GM12878 (cell line): ENCODE data around the gene IFITM1.

ENCODE experiments used
- CTCF ChIP-seq, 3 experiments: IDR thresholded peaks in 2 of 3; conservative IDR thresholded peaks in 1 of 3; 2 replicates each; pipeline ENCODE4 v1.5.1; 2011; ENCODE audit warnings: low read depth in 3 of 3, low read length in 3 of 3, mild to moderate bottlenecking in 3 of 3, control low read depth in 2 of 3, moderate library complexity in 2 of 3, inconsistent platforms in 1 of 3, mixed read lengths in 1 of 3; ENCODE audit not compliant: control insufficient read depth in 2 of 3, insufficient read depth in 1 of 3; ENCODE audit errors: extremely low read depth in 1 of 3
- EP300 ChIP-seq, 2 experiments: fragments of 150-350 bp in 1 of 2; IDR thresholded peaks; 2 replicates each; pipeline ENCODE4 v1.6.1; 2011 to 2012; ENCODE audit warnings: low read depth in 2 of 2, low read length in 2 of 2, borderline replicate concordance in 1 of 2, improper control_type of control experiment in 1 of 2, inconsistent platforms in 1 of 2; ENCODE audit not compliant: control insufficient read depth in 1 of 2
- FOXM1 ChIP-seq: IDR thresholded peaks from 2 replicates; pipeline ENCODE4 v1.6.1; 2012; ENCODE audit warnings: low read depth, mild to moderate bottlenecking, inconsistent platforms, low read length, moderate library complexity
- NR2F1 ChIP-seq: fragments of 450-650 bp; conservative IDR thresholded peaks from 2 replicates; pipeline ENCODE4 v1.6.1; 2017; ENCODE audit warnings: mild to moderate bottlenecking
- NRF1 ChIP-seq: conservative IDR thresholded peaks from 2 replicates; pipeline ENCODE4 v1.6.1; 2011; ENCODE audit warnings: mild to moderate bottlenecking, low read depth, low read length, improper control_type of control experiment
- POLR2AphosphoS2 ChIP-seq: IDR thresholded peaks from 2 replicates; pipeline ENCODE4 v1.6.1; 2011; ENCODE audit warnings: low read depth, mild to moderate bottlenecking, low read length, improper control_type of control experiment, moderate library complexity
- SP1 ChIP-seq: IDR thresholded peaks from one replicate; pipeline ENCODE4 v1.6.1; 2011; ENCODE audit warnings: low read depth, low read length
- TAF1 ChIP-seq: IDR thresholded peaks from 2 replicates; pipeline ENCODE4 v1.6.1; 2011; ENCODE audit warnings: mild to moderate bottlenecking, low read depth, low read length, borderline replicate concordance

- no peak for TF ChIP-seq FOXM1
- no peak for TF ChIP-seq CTCF (IDR thresholded peaks at IDR 0.05 in 2 of 3, conservative IDR thresholded peaks at IDR 0.05 in 1 of 3; ENCODE audit: control insufficient read depth in 2 of 3, extremely low read depth in 1 of 3, insufficient read depth in 1 of 3, low read depth in 3 of 3, low read length in 3 of 3)
- TF ChIP-seq NRF1: no peak
- TF ChIP-seq EP300 (IDR thresholded peaks at IDR 0.05; ENCODE audit: borderline replicate concordance in 1 of 2, control insufficient read depth in 1 of 2, low read depth in 2 of 2, low read length in 2 of 2): no peak
- no peak for TF ChIP-seq POLR2AphosphoS2
- no peak for TF ChIP-seq NR2F1
- no peak for TF ChIP-seq TAF1
- no peak for TF ChIP-seq SP1
These were observed 10.5 kb upstream of the IFITM1 start for GRCh38 chr11:303363-303762.
